Activated gamma-delta T cell treated with Interleukin-2 at 50 U/mL for 16 hours (primary cell): ENCODE results near the gene TBC1D22B.

ENCODE experiments used
- DNase-seq: peaks from one replicate; pipeline ENCODE4 v3.0.0-alpha.2; 2020

The TBC1D22B gene

GRCh38 chr6:37362101-37362828 lies 104.7 kb downstream of the TBC1D22B start:
- DNase-seq = no peak

GRCh38 chr6:37365791-37366190 lies 108.2 kb downstream of the TBC1D22B start:
- DNase-seq = no peak

GRCh38 chr6:37366910-37367309 lies 109.3 kb downstream of the TBC1D22B start:
- DNase-seq = no peak

- DNase-seq = no peak
Measured at GRCh38 chr6:37368961-37369320, 111.4 kb downstream of the TBC1D22B start.

- no peak for DNase-seq
Measured at GRCh38 chr6:37369321-37370201, 112.0 kb downstream of the TBC1D22B start.

- DNase-seq = no peak
Measured at GRCh38 chr6:37371154-37372083, 113.8 kb downstream of the TBC1D22B start.

- no peak for DNase-seq
Measured at GRCh38 chr6:37372116-37372515, 114.5 kb downstream of the TBC1D22B start.

GRCh38 chr6:37373822-37374471 lies 116.4 kb downstream of the TBC1D22B start:
- no peak for DNase-seq

GRCh38 chr6:37375376-37375775 lies 117.8 kb downstream of the TBC1D22B start:
- DNase-seq = no peak

GRCh38 chr6:37376078-37376743 lies 118.6 kb downstream of the TBC1D22B start:
- DNase-seq = no peak

GRCh38 chr6:37381579-37381978 lies 124.0 kb downstream of the TBC1D22B start:
- DNase-seq = no peak
